MCF 10A (cell line): ENCODE results near the gene TRIM54. TPM values are rescaled to one million over a fixed set of nuclear protein-coding genes. Genes with fewer than 3 reads are reported as not detected.

ENCODE experiments used
- BruUV-seq: library from RNA; stranded (reverse); fragments of 400-500 nt; replicated peaks from 2 replicates; lab custom pipeline; 2021; lab: Mats Ljungman, UMichigan
- CTCF ChIA-PET: fragments of 300-600 bp; sonication (Branson Sonifier 250); formaldehyde crosslinking; extraction: SDS; loops from one replicate; lab custom pipeline; 2021; ENCODE audit warnings: antibody characterized with exemption, inconsistent platforms; lab: Yijun Ruan, JAX
- POLR2A ChIA-PET: fragments of 300-600, 350-650 bp; sonication (Branson Sonifier 250); formaldehyde crosslinking; extraction: SDS; loops from one replicate; lab custom pipeline; 2020; ENCODE audit warnings: antibody characterized with exemption, inconsistent platforms; lab: Yijun Ruan, JAX
- DNase-seq: peaks from one replicate; pipeline ENCODE4 v3.0.0-alpha.2; 2018; ENCODE audit not compliant: unreplicated experiment
- H3K27ac Mint-ChIP-seq: one replicate; pipeline ENCODE4 v1.8.0; 2022; ENCODE audit warnings: mild to moderate bottlenecking, low read depth, mixed read lengths; ENCODE audit not compliant: unreplicated experiment
- H3K27me3 Mint-ChIP-seq: one replicate; pipeline ENCODE4 v1.8.0; 2022; ENCODE audit warnings: mixed read lengths; ENCODE audit not compliant: insufficient read depth, unreplicated experiment
- H3K36me3 Mint-ChIP-seq: one replicate; pipeline ENCODE4 v1.8.0; 2022; ENCODE audit warnings: mild to moderate bottlenecking, moderate library complexity, mixed read lengths; ENCODE audit not compliant: insufficient read depth, unreplicated experiment
- H3K4me1 Mint-ChIP-seq: one replicate; pipeline ENCODE4 v1.8.0; 2022; ENCODE audit warnings: mixed read lengths; ENCODE audit not compliant: insufficient read depth, unreplicated experiment
- H3K4me3 Mint-ChIP-seq: one replicate; pipeline ENCODE4 v1.8.0; 2022; ENCODE audit warnings: mild to moderate bottlenecking, moderate library complexity, mixed read lengths; ENCODE audit not compliant: unreplicated experiment
- H3K9me3 Mint-ChIP-seq: one replicate; pipeline ENCODE4 v1.8.0; 2022; ENCODE audit warnings: mixed read lengths; ENCODE audit not compliant: unreplicated experiment
- intact Hi-C: fragments of 100-400 bp; cut with micrococcal nuclease; formaldehyde crosslinking; loops from 2 replicates; pipeline ENCODE4 v1.14.1; 2022
- total RNA-seq: library from RNA; stranded (reverse); gene quantifications from 2 replicates; pipeline ENCODE4 v1.2.3, GENCODE V29; 2022
- TF ChIP-seq, protein P1 (sequence below): fragments of 200-600 bp; IDR thresholded peaks from one replicate; pipeline ENCODE4 v1.8.0; 2022; ENCODE audit warnings: antibody characterized with exemption, mild to moderate bottlenecking; ENCODE audit not compliant: unreplicated experiment

TRIM54 gene
- total RNA-seq, 1 experiment from 2014 or later = not detected

DNA sequence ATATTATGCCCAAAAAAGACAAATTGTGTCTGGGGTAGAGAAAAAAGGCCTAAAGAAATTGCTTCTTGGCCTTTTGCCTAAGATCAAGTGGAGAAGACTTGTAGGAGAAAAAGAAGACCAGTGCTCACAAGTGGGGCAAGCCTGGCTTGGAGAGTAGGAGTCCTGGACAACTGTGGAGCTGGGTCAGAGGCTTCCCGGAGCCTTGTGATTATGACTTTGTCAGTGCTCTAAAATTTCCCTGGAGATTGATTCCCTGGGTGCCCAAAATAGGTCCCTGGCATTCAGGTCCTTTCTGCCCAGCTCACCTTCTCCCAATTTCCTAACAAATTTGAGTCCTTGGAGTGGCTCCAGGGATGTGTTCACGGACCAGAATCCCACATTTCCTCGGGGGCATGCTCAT lies 787 bp upstream of the TRIM54 start:
- intact Hi-C loops = loop anchor here (10.0 kb wide), 1 partner anchor 67 kb away; the partner anchor contains the start of genes ATRAID, CAD and SLC5A6
- Mint-ChIP-seq H3K27ac (no peak overlapping the region), H3K9me3 (no peaks in the 10 kb centered on the region), H3K4me3 (no peak overlapping the region), H3K27me3 (peaks cover 20% of the 10 kb centered on the region), H3K36me3 (no peaks in the 10 kb centered on the region), H3K4me1 (peaks cover 12% of the 10 kb centered on the region)
- CTCF ChIA-PET = interaction anchor here (0.6 to 7.2 kb wide), 15 partner anchors 9 to 320 kb away, joined by 3 to 96 read pairs (median 4); partner anchors contain the start of gene SLC30A3
- no peak for DNase-seq
- POLR2A ChIA-PET = interaction anchor here (0.9 to 4.1 kb wide), 2 partner anchors 12 to 65 kb away, joined by 3 to 22 read pairs; partner anchors contain the start of gene CAD
- BruUV-seq = no TSS peak
- TF ChIP-seq, protein P1, sequence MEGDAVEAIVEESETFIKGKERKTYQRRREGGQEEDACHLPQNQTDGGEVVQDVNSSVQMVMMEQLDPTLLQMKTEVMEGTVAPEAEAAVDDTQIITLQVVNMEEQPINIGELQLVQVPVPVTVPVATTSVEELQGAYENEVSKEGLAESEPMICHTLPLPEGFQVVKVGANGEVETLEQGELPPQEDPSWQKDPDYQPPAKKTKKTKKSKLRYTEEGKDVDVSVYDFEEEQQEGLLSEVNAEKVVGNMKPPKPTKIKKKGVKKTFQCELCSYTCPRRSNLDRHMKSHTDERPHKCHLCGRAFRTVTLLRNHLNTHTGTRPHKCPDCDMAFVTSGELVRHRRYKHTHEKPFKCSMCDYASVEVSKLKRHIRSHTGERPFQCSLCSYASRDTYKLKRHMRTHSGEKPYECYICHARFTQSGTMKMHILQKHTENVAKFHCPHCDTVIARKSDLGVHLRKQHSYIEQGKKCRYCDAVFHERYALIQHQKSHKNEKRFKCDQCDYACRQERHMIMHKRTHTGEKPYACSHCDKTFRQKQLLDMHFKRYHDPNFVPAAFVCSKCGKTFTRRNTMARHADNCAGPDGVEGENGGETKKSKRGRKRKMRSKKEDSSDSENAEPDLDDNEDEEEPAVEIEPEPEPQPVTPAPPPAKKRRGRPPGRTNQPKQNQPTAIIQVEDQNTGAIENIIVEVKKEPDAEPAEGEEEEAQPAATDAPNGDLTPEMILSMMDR = no peak

DNA sequence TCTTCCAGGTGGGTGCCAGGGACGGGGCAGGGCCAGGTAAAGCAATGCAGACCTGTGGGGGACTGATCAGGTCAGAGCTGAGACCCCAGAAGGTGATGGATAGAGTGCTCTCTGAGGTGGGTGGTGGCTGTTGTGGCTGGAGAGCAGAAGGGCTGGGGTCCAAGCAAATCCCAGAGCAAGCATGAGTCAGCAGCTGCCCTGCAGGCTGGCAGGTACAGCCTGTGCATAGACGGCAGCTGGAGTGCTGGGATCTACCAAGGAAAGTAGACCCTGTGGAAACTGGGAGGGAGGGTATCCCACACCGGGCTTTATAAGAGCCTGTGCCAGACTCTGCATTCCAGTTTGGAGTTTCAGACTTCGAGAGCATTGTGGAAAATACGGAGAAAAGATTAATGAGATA lies 663 bp downstream of the TRIM54 start:
- CTCF ChIA-PET = interaction anchor here (0.6 to 7.2 kb wide), 12 partner anchors 12 to 321 kb away, joined by 3 to 96 read pairs (median 5); partner anchors contain the start of gene SLC30A3
- intact Hi-C loops = loop anchor here (10.0 kb wide), 1 partner anchor 68 kb away; the partner anchor contains the start of genes ATRAID, CAD and SLC5A6
- DNase-seq = no peak
- no peak overlapping the region for H3K4me3 Mint-ChIP-seq
- POLR2A ChIA-PET = interaction anchor here (0.6 to 4.1 kb wide), 7 partner anchors 11 to 231 kb away, joined by 3 to 22 read pairs (median 3); partner anchors contain the start of genes AGBL5 and OST4
- H3K4me1 Mint-ChIP-seq = peaks cover 12% of the 10 kb centered on the region
- no peaks in the 10 kb centered on the region for H3K9me3 Mint-ChIP-seq
- no TSS peak for BruUV-seq
- H3K27ac Mint-ChIP-seq = no peak overlapping the region
- H3K27me3 Mint-ChIP-seq = peaks cover 7% of the 10 kb centered on the region
- TF ChIP-seq, protein P1 = no peak
- H3K36me3 Mint-ChIP-seq = no peaks in the 10 kb centered on the region

DNA sequence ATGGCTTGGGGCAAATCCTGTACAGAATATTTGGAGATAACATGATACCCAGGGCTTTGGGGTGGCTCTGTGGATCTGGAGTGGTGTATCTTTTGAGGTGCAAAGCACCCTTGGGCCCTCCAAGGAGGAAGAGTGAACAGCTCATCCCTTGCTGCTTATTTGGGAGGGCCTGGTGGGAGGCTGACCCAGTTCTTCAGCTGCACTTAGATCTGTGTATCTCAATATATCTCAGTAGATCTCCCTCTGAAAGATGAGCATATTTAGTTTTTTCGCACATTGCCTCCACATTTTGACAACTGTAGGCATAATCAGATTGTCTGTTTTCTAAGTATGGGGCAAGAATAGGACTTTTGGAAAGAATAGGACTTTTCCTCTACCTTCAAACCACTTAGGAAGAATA lies 2.8 kb downstream of the TRIM54 start:
- TF ChIP-seq, protein P1 = no peak
- H3K36me3 Mint-ChIP-seq = no peaks in the 10 kb centered on the region
- no peak overlapping the region for H3K27ac Mint-ChIP-seq
- POLR2A ChIA-PET = interaction anchor here (0.6 kb wide), 1 partner anchor 178 kb away, joined by 3 read pairs; no protein-coding TSS in a partner anchor
- no peaks in the 10 kb centered on the region for H3K9me3 Mint-ChIP-seq
- H3K4me1 Mint-ChIP-seq = peaks cover 12% of the 10 kb centered on the region
- CTCF ChIA-PET = interaction anchor here (0.5 to 5.3 kb wide), 3 partner anchors 11 to 186 kb away, joined by 3 to 39 read pairs (median 3); no protein-coding TSS in a partner anchor
- no peak overlapping the region for H3K4me3 Mint-ChIP-seq
- H3K27me3 Mint-ChIP-seq = no peaks in the 10 kb centered on the region
- intact Hi-C loops = loop anchor here (10.0 kb wide), 1 partner anchor 70 kb away; the partner anchor contains the start of genes ATRAID, CAD and SLC5A6
- no peak for DNase-seq
- no TSS peak for BruUV-seq

DNA sequence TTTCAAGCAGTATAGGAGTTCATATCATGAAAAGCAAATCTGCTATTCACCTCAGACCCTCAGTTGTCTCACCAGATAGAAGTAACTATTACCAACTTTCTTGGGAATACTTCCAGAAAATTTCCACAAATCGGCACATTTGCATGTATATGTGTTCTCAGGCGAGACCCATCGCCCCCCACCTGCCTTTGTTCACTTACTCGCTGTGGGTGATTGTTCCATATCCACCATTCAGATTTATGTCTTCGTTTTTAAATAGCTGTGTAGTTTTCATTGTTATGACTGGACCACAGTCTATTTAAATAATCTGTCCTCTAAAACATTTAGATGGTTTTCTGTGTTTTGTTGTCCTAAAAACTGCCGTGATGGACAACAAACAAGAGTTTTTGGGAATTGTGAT lies 3.3 kb downstream of the TRIM54 start:
- H3K9me3 Mint-ChIP-seq = no peaks in the 10 kb centered on the region
- CTCF ChIA-PET = interaction anchor here (5.3 kb wide), 1 partner anchor 18 kb away, joined by 39 read pairs; no protein-coding TSS in a partner anchor
- TF ChIP-seq, protein P1 = no peak
- no peak for DNase-seq
- no peak overlapping the region for H3K27ac Mint-ChIP-seq
- intact Hi-C loops = loop anchor here (10.0 kb wide), 1 partner anchor 71 kb away; the partner anchor contains the start of genes ATRAID, CAD and SLC5A6
- peaks cover 12% of the 10 kb centered on the region for H3K4me1 Mint-ChIP-seq
- no peak overlapping the region for H3K4me3 Mint-ChIP-seq
- BruUV-seq = no TSS peak
- H3K36me3 Mint-ChIP-seq = no peaks in the 10 kb centered on the region
- no peaks in the 10 kb centered on the region for H3K27me3 Mint-ChIP-seq
- POLR2A ChIA-PET = interaction anchor here (0.7 kb wide), 1 partner anchor 230 kb away, joined by 3 read pairs; no protein-coding TSS in a partner anchor
